ENCODE data around the gene PRSS38. TPM values are rescaled to one million over a fixed set of nuclear protein-coding genes. Genes with fewer than 3 reads are reported as not detected.

PRSS38 gene
- total RNA-seq, 1 experiment from 2014 or later = not detected

GRCh38 chr1:227880342-227880924 is 65.0 kb downstream of the PRSS38 start:
- intact Hi-C loops (cut with micrococcal nuclease) = no loop called here
- H3K36me3 Mint-ChIP-seq (ENCODE audit: insufficient read depth, unreplicated experiment) = no peaks in the 10 kb centered on the region
- no TSS peak for BruUV-seq (replicated peaks)
- H3K4me3 Mint-ChIP-seq (ENCODE audit: unreplicated experiment) = no peak overlapping the region
- CTCF ChIA-PET = no interaction called here
- no peak for DNase-seq (ENCODE audit: unreplicated experiment)
- H3K9me3 Mint-ChIP-seq (ENCODE audit: unreplicated experiment) = no peaks in the 10 kb centered on the region
- H3K27me3 Mint-ChIP-seq (ENCODE audit: insufficient read depth, unreplicated experiment) = peaks cover 18% of the 10 kb centered on the region
- no peak for TF ChIP-seq CTCF (IDR thresholded peaks at IDR 0.05; ENCODE audit: unreplicated experiment)
- H3K4me1 Mint-ChIP-seq (ENCODE audit: insufficient read depth, unreplicated experiment) = peaks cover under 1% of the 10 kb centered on the region
- H3K27ac Mint-ChIP-seq (ENCODE audit: low read depth, unreplicated experiment) = no peak overlapping the region
- POLR2A ChIA-PET = no interaction called here

GRCh38 chr1:227883073-227883520 is 67.6 kb downstream of the PRSS38 start:
- intact Hi-C loops (cut with micrococcal nuclease) = no loop called here
- no peak for TF ChIP-seq CTCF (IDR thresholded peaks at IDR 0.05; ENCODE audit: unreplicated experiment)
- no peak for DNase-seq (ENCODE audit: unreplicated experiment)
- CTCF ChIA-PET = interaction anchor here (1.0 kb wide), 1 partner anchor 8 kb away, joined by 4 read pairs; no protein-coding TSS in a partner anchor
- Mint-ChIP-seq H3K4me1 (ENCODE audit: insufficient read depth, unreplicated experiment) (peaks cover 7% of the 10 kb centered on the region), H3K27ac (ENCODE audit: low read depth, unreplicated experiment) (no peak overlapping the region), H3K4me3 (ENCODE audit: unreplicated experiment) (no peak overlapping the region), H3K9me3 (ENCODE audit: unreplicated experiment) (no peaks in the 10 kb centered on the region), H3K27me3 (ENCODE audit: insufficient read depth, unreplicated experiment) (peaks cover 14% of the 10 kb centered on the region), H3K36me3 (ENCODE audit: insufficient read depth, unreplicated experiment) (no peaks in the 10 kb centered on the region)
- no TSS peak for BruUV-seq (replicated peaks)
- POLR2A ChIA-PET = no interaction called here

DNA sequence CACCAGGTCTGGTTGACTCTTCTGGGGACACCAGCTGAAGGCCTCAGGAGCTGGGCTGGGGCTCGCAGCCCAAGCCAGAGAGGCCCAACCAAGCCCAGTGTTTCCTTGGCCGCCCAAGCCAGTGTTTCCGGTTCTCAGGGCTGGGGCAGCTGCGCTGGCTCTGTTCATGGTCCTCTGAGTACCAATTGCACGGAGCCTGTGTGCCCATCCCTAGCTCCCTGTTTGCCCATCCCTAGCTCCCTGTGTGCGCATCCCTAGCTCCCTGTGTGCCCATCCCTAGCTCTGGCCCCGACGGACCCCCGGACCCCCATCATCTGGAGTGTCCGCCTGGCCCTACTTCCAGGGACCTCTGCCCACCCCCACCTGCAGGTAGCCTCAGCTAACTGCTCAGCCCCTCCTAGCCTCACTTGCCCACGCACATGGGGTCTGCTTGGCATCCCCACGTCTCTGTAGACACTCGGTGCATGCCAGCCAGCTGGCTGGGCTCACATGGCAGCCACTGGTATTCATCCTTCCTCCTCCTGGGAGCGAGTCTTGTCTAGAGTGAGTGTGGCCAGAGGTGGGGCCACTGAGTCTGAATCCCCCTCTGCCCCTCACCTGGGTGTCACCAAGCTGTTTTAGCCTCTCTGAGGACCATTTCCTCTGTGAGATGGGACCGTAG is 68.3 kb downstream of the PRSS38 start:
- peaks cover 14% of the 10 kb centered on the region for H3K27me3 Mint-ChIP-seq (ENCODE audit: insufficient read depth, unreplicated experiment)
- intact Hi-C loops (cut with micrococcal nuclease) = no loop called here
- H3K4me3 Mint-ChIP-seq (ENCODE audit: unreplicated experiment) = no peak overlapping the region
- ChIA-PET POLR2A (no interaction called here), CTCF (interaction anchor here (0.6 to 1.0 kb wide), 3 partner anchors 9 to 123 kb away, joined by 3 to 4 read pairs (median 4); no protein-coding TSS in a partner anchor)
- BruUV-seq (replicated peaks) = no TSS peak
- no peak for TF ChIP-seq CTCF (IDR thresholded peaks at IDR 0.05; ENCODE audit: unreplicated experiment)
- no peak overlapping the region for H3K27ac Mint-ChIP-seq (ENCODE audit: low read depth, unreplicated experiment)
- no peaks in the 10 kb centered on the region for H3K36me3 Mint-ChIP-seq (ENCODE audit: insufficient read depth, unreplicated experiment)
- H3K9me3 Mint-ChIP-seq (ENCODE audit: unreplicated experiment) = no peaks in the 10 kb centered on the region
- DNase-seq (ENCODE audit: unreplicated experiment) = no peak
- peaks cover 7% of the 10 kb centered on the region for H3K4me1 Mint-ChIP-seq (ENCODE audit: insufficient read depth, unreplicated experiment)

DNA sequence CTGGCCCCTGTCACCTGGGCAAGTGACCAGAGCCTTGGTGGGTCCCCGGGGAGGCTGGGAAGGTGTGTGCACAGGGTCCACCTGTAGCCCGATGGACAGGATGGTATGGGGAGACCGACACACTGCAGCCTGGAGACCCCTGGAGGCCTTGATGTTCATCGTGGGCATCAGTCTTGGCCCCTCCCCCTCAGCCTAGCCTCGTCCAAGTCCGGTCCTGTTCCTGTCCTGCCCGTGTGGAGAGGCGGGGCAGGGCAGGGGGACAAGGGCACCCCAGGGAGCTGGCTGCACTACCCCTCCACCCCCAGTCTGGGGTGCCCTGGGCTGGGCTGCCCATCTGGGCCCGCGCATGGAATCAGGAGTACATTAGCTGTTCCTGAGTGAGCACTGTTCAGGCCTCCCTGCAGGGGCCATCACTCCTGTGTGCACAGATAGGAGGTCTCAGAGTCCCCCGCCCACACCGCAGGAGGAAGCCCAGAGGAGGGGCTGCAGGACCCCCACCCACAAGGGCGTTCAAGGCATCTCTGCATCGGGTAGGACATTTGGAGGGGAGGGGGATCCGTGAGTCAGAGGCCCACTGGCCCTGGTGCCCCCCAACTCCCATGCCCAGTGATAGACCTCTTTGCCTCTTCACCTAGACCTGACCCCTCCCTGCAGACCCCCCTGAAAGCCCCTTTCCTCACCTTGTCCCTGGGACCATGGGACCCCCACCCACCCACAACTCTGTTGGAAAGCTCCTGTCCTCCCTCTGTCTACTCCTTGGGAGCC is 69.1 kb downstream of the PRSS38 start:
- no peak for TF ChIP-seq CTCF (IDR thresholded peaks at IDR 0.05; ENCODE audit: unreplicated experiment)
- ChIA-PET CTCF (interaction anchor here (0.6 to 1.0 kb wide), 2 partner anchors 45 to 124 kb away, joined by 3 to 4 read pairs; no protein-coding TSS in a partner anchor), POLR2A (interaction anchor here (1.4 to 1.6 kb wide), 2 partner anchors 24 to 79 kb away, joined by 3 to 5 read pairs; no protein-coding TSS in a partner anchor)
- Mint-ChIP-seq H3K27me3 (ENCODE audit: insufficient read depth, unreplicated experiment) (peaks cover 14% of the 10 kb centered on the region), H3K27ac (ENCODE audit: low read depth, unreplicated experiment) (no peak overlapping the region), H3K9me3 (ENCODE audit: unreplicated experiment) (no peaks in the 10 kb centered on the region), H3K4me3 (ENCODE audit: unreplicated experiment) (no peak overlapping the region), H3K4me1 (ENCODE audit: insufficient read depth, unreplicated experiment) (peaks cover 7% of the 10 kb centered on the region), H3K36me3 (ENCODE audit: insufficient read depth, unreplicated experiment) (no peaks in the 10 kb centered on the region)
- BruUV-seq (replicated peaks) = no TSS peak
- no peak for DNase-seq (ENCODE audit: unreplicated experiment)
- intact Hi-C loops (cut with micrococcal nuclease) = loop anchor here (1.0 to 5.0 kb wide), 2 partner anchors 62 to 77 kb away; no protein-coding TSS in a partner anchor
